Measurements from ENCODE around the gene DNAH1.

The DNAH1 gene

DNA sequence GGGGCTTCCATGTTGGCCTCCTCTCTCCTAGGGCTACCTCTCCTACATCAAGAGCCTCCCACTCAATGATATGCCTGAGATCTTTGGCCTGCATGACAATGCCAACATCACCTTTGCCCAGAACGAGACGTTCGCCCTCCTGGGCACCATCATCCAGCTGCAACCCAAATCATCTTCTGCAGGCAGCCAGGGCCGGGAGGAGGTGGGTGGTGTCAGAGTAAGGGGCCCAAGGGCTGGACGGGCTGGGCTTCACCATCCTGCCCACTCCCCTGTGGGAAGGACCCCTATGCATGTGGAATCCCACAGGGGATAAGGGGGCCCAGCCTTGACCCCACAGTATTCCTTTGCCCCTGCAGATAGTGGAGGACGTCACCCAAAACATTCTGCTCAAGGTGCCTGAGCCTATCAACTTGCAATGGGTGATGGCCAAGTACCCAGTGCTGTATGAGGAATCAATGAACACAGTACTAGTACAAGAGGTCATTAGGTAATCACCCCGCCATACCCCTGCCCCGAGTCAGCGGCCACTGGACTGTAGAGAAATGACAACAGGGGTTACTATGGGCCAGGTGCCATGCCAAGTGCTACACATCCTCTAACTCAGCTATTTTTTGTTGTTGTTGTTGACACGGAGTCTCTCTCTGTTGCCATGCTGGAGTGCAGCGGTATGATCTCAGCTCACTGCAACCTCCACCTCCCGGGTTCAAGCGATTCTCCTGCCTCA is 81.7 kb downstream of the DNAH1 start:
- no peak for TF ChIP-seq EZH2phosphoT487 (conservative IDR thresholded peaks at IDR 0.05; ENCODE audit: low read length)
- TF ChIP-seq, protein P1, sequence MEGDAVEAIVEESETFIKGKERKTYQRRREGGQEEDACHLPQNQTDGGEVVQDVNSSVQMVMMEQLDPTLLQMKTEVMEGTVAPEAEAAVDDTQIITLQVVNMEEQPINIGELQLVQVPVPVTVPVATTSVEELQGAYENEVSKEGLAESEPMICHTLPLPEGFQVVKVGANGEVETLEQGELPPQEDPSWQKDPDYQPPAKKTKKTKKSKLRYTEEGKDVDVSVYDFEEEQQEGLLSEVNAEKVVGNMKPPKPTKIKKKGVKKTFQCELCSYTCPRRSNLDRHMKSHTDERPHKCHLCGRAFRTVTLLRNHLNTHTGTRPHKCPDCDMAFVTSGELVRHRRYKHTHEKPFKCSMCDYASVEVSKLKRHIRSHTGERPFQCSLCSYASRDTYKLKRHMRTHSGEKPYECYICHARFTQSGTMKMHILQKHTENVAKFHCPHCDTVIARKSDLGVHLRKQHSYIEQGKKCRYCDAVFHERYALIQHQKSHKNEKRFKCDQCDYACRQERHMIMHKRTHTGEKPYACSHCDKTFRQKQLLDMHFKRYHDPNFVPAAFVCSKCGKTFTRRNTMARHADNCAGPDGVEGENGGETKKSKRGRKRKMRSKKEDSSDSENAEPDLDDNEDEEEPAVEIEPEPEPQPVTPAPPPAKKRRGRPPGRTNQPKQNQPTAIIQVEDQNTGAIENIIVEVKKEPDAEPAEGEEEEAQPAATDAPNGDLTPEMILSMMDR (IDR thresholded peaks at IDR 0.05; ENCODE audit: insufficient read depth, low read length, poor library complexity, severe bottlenecking) = no peak
- Histone ChIP-seq H4K20me1 (ENCODE audit: low read depth, low read length) (no peaks in the 10 kb centered on the region), H3K27ac (ENCODE audit: low read depth, low read length) (no peak overlapping the region), H3K4me3 (ENCODE audit: insufficient read depth, low read length, poor library complexity, severe bottlenecking) (no peak overlapping the region), H3F3A (ENCODE audit: insufficient read depth) (no peaks in the 10 kb centered on the region), H2AFZ (ENCODE audit: low read depth, low read length, severe bottlenecking) (no peak overlapping the region), H3K9me3 (ENCODE audit: insufficient read depth, low read length) (no peaks in the 10 kb centered on the region), H3K27me3 (ENCODE audit: low read length) (no peaks in the 10 kb centered on the region), H3K36me3 (ENCODE audit: low read length) (no peaks in the 10 kb centered on the region), H3K79me2 (ENCODE audit: insufficient read depth, low read length) (no peaks in the 10 kb centered on the region), H3K4me2 (ENCODE audit: low read depth, low read length, poor library complexity, severe bottlenecking) (no peak overlapping the region), H3K9me2 (replicated peaks; ENCODE audit: insufficient read depth, low read length) (no peaks in the 10 kb centered on the region), H3K9ac (ENCODE audit: low read length) (no peak overlapping the region)

GRCh38 chr3:52398670-52399081 is 82.6 kb downstream of the DNAH1 start:
- Histone ChIP-seq H3K4me3 (ENCODE audit: insufficient read depth, low read length, poor library complexity, severe bottlenecking) (no peak overlapping the region), H3F3A (ENCODE audit: insufficient read depth) (no peaks in the 10 kb centered on the region), H3K36me3 (ENCODE audit: low read length) (no peaks in the 10 kb centered on the region), H3K4me2 (ENCODE audit: low read depth, low read length, poor library complexity, severe bottlenecking) (no peak overlapping the region), H3K79me2 (ENCODE audit: insufficient read depth, low read length) (no peaks in the 10 kb centered on the region), H4K20me1 (ENCODE audit: low read depth, low read length) (no peaks in the 10 kb centered on the region), H3K27me3 (ENCODE audit: low read length) (no peaks in the 10 kb centered on the region), H3K9me3 (ENCODE audit: insufficient read depth, low read length) (no peaks in the 10 kb centered on the region), H3K9me2 (replicated peaks; ENCODE audit: insufficient read depth, low read length) (no peaks in the 10 kb centered on the region), H3K27ac (ENCODE audit: low read depth, low read length) (no peak overlapping the region), H3K9ac (ENCODE audit: low read length) (no peak overlapping the region), H2AFZ (ENCODE audit: low read depth, low read length, severe bottlenecking) (no peak overlapping the region)
- TF ChIP-seq, protein P1 (IDR thresholded peaks at IDR 0.05; ENCODE audit: insufficient read depth, low read length, poor library complexity, severe bottlenecking) = no peak
- TF ChIP-seq EZH2phosphoT487 (conservative IDR thresholded peaks at IDR 0.05; ENCODE audit: low read length) = no peak

GRCh38 chr3:52399131-52399530 is 83.0 kb downstream of the DNAH1 start:
- no peaks in the 10 kb centered on the region for H3K9me2 ChIP-seq (replicated peaks; ENCODE audit: insufficient read depth, low read length)
- H3K27me3 ChIP-seq (ENCODE audit: low read length) = no peaks in the 10 kb centered on the region
- H2AFZ ChIP-seq (ENCODE audit: low read depth, low read length, severe bottlenecking) = no peak overlapping the region
- H3K4me3 ChIP-seq (ENCODE audit: insufficient read depth, low read length, poor library complexity, severe bottlenecking) = no peak overlapping the region
- H3K9ac ChIP-seq (ENCODE audit: low read length) = no peak overlapping the region
- no peaks in the 10 kb centered on the region for H4K20me1 ChIP-seq (ENCODE audit: low read depth, low read length)
- H3K36me3 ChIP-seq (ENCODE audit: low read length) = no peaks in the 10 kb centered on the region
- no peak overlapping the region for H3K4me2 ChIP-seq (ENCODE audit: low read depth, low read length, poor library complexity, severe bottlenecking)
- no peak overlapping the region for H3K27ac ChIP-seq (ENCODE audit: low read depth, low read length)
- no peaks in the 10 kb centered on the region for H3K79me2 ChIP-seq (ENCODE audit: insufficient read depth, low read length)
- H3K9me3 ChIP-seq (ENCODE audit: insufficient read depth, low read length) = no peaks in the 10 kb centered on the region
- H3F3A ChIP-seq (ENCODE audit: insufficient read depth) = no peaks in the 10 kb centered on the region
- no peak for TF ChIP-seq EZH2phosphoT487 (conservative IDR thresholded peaks at IDR 0.05; ENCODE audit: low read length)
- TF ChIP-seq, protein P1 (IDR thresholded peaks at IDR 0.05; ENCODE audit: insufficient read depth, low read length, poor library complexity, severe bottlenecking) = no peak

All from SU-DHL-6 (cell line).